Activated CD8-positive, alpha-beta memory T cell treated with anti-CD3 and anti-CD28 coated beads, Interleukin-2, amount 50 U/mL, for 24 hours (primary cell): ENCODE measurements around the gene RNASEH2A.
"Not testable (repeated sequence)": the region's sequence is repeated elsewhere in the genome, so short reads cannot be mapped to it uniquely, and the experiment has no call there.

Experiments
- DNase-seq: peaks from one replicate; pipeline ENCODE4 v3.0.0-alpha.2; 2020; ENCODE audit errors: extremely low read depth

The RNASEH2A gene

DNA sequence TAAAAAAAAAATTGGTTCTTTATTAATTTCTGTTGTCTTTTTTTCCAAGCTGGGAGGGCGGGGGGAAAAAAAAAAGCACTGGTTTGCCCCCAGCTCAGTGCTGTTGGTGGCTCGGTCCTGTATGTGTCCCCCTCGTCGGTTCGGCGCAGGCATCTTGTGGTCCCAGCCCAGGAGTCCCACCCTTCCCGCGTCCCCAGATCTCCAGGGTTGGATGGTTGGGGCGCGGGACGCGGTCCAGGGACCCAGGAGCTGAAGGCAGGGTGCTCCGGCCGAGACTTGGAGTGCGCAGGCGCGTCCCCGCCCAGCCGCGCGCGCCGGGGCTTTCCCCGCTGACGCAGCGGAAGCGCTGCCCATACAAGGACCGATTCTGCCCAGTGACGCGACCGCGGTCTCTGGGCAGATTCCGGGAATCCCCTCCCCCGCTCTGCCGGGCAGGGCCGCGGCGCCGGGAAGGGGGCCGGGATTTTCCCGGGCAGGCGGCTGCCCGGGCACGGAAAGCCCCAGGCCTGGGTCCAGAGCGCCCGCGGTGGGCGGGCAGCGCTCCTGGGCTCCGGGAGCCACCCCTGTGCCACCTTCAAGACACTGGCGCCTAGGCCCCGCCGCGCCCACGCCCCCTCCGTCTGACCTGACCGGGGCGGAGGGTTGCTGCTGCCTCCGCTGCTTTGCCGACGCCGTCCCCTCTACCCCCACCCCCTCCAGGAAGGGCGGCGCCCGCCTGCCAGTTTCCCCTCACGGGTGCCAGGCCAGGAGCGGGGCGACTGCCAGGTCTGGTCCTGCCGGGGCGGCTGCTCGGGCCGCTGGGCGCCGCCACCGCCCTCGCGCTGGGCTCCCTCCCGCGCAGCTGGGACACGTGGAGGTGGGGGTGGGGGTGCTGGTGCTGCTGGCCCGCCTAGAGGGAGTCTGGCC lies 12.8 kb upstream of the RNASEH2A start:
- no peak for DNase-seq

DNA sequence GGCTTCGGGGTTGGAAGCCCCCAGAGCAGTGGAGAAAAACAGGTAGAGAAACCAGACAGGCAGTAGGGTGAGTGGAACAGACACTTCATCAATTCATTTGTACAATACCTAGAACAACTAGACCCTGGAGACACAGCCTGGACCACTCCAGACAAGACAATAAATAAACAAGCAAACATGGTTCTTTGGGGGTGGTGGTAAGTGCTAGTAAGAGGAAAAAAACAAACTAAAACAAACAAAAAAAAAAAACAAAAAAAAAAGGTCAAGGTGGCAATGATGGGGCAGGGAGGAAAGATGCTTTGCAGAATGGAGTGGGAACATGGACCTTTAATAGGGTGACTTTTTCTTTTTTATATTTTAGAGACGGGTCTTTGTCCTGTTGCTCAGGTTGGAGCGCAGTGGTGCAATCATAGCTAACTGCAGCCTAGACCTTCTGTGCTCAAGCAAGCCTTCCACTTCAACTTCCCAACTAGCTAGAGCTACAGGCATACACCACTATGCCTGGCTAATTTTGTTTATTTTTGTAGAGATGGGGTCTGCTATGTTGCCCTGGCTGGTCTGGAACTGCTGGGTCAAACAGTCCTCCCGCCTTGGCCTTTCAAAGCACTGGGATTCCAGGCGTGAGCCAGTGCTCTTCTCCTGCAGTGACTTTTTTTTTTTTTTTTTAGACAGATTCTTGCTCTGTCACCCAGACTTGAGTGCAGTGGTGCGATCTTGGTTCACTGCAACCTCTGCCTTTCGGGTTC lies 12.0 kb upstream of the RNASEH2A start:
- DNase-seq: no peak

DNA sequence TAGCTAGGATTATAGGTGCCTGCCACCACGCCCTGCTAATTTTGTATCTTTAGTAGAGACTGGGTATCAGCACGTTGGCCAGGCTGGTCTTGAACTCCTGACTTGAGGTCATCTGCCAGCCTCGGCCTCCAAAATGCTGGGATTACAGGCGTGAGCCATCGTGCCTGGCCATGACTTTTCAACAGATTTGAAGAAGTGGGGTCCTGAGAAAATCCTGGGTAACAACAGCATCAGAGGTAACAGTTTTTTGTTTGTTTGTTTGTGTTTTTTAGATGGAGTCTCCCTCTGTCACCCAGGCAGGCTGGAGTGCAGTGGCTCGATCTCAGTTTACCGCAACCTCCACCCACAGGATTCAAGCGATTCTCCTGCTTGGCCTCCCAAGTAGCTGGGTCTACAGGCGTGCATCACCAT lies 11.4 kb upstream of the RNASEH2A start:
- DNase-seq: no peak

- DNase-seq: no peak
Observed at GRCh38 chr19:12796146-12797071, 10.0 kb upstream of the RNASEH2A start.

DNA sequence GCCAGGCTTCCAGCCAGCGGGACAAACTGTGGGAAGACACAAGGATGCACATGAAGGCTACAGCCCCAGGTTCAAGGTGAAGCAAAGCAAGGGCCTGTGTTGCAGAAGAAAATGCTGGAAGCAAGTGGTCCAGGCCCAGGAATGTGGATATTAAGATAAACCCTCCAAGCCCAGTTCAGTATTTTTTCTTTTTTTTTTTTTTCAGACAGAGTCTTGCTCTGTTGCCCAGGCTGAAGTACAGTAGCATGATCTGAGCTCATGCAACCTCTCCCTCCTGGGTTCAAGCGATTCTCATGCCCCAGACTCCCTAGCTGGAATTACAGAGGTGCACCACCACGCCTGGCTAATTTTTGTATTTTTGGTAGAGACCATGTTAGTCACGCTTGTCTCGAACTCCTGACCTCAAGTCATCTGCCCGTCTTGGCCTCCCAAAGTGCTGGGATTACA lies 9.2 kb upstream of the RNASEH2A start:
- DNase-seq: no peak

- not testable (repeated sequence) for DNase-seq
Observed at GRCh38 chr19:12797607-12798006, 8.8 kb upstream of the RNASEH2A start.

DNA sequence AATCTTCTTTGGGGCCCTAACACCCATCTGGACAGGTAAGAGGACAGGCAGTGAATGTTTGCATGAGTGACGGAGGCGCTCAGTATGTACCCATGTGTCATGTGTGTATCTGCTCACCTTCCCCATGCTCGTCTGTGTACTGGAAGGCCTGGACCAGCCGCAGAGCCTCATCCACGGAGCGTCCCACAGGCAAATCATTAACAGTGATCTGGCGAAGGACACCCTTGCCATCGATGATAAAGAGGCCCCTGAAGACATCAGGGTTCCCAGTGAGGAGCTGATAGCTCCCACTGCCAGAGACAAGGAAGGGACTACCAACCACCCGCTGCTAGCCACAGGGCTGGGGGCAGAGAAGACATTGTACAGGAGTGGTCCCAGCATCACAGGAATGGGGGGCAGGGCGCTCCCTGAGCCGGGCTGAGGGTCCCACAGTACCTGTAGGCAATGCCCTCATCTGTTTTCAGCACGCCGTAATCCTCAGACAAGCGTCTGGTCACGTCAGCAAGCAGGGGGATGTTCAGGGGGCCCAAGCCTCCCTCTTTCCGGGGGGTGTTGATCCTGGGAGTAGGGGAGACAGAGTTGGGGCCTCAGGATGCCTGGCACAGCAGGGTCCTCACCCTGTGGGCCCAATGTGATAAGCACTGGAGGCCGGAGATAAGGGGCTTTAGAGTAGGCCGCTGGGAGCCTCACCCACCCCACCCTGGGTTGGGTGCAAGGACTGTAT lies 6.5 kb upstream of the RNASEH2A start:
- no peak for DNase-seq

DNA sequence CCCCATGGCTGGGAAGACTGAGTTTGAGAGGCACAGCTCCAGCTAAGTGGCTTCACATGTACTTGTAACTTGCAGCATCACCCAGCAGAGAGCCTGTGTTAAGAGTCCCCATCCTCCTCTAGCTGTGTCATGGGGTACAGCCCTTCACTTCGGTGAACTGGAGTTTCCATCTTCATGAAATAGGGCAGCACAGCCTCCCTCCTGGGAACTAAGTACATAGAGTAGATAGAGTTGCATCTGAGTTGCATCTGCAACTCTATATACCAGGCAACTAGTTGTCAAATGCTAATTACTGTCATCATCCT lies 6.0 kb upstream of the RNASEH2A start:
- DNase-seq: no peak

DNA sequence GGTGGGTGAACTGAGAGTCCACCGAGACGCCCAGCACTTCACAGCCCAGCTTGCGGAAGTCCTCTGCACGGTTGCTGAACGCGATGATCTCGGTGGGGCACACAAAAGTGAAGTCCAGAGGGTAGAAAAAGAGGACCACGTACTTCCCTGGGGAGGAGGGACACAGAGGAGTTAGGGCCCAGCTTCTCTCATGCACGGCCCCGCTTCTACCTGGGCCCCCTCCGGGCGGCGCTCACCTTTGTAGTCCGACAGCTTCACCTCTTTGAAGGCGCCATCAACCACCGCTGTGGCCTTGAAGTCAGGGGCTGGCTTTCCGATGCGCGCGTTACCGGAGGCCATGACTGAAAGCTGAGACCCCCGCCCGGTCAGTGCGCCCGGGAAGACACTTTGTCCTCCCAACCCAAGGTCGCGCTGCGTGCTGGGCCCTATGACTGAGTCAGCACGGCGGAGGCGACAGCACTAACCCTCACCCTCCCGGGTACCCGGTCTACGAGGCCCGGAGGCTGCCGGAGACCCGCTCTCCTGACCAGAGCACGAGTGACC lies 5.4 kb upstream of the RNASEH2A start:
- no peak for DNase-seq

DNA sequence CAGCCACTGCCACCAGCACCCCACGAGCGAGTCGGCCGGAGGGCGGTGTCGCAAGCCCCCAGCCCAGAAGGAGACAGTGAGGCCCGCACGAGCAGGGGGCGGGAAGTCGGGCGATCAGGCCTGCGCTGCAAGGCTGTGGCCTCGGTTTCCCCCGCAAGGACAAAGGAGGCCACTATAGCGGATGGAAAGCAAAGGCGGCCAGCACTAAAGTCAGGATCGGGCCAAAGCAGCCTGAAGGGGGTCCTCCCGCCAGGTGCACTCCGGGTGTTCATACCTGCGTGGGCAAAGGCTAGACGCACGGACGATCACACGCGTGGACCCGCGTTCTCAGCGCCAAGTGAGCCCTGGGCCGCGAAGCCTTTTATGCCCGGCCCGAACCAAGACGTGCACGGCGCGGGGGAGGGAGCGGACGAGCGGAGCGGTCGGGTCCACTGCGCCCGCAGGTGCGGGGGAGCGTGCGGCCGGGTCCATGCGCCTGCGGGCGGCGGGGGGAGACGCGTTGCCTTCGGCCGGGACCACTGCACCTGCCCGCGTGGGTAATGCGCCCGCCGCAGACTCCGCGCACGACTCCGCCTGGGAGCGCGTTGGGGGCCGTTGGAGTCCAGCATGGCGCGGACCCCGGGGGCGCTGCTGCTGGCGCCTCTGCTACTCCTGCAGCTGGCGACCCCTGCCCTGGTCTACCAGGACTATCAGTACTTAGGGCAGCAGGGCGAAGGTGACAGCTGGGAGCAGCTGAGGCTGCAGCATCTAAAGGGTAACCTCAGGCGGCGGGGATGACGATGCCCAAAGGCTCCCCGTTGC lies 4.7 kb upstream of the RNASEH2A start, which contains the start of the genes PRDX2 and THSD8:
PRDX2 (minus strand) TSS at position 335 of the 801 bp plus-strand sequence. CDS start 539 bp downstream, outside the sequence.
THSD8 (plus strand) TSS at position 604 of the 801 bp plus-strand sequence; CDS start at position 607, 3 bp downstream.
- DNase-seq: no peak

DNA sequence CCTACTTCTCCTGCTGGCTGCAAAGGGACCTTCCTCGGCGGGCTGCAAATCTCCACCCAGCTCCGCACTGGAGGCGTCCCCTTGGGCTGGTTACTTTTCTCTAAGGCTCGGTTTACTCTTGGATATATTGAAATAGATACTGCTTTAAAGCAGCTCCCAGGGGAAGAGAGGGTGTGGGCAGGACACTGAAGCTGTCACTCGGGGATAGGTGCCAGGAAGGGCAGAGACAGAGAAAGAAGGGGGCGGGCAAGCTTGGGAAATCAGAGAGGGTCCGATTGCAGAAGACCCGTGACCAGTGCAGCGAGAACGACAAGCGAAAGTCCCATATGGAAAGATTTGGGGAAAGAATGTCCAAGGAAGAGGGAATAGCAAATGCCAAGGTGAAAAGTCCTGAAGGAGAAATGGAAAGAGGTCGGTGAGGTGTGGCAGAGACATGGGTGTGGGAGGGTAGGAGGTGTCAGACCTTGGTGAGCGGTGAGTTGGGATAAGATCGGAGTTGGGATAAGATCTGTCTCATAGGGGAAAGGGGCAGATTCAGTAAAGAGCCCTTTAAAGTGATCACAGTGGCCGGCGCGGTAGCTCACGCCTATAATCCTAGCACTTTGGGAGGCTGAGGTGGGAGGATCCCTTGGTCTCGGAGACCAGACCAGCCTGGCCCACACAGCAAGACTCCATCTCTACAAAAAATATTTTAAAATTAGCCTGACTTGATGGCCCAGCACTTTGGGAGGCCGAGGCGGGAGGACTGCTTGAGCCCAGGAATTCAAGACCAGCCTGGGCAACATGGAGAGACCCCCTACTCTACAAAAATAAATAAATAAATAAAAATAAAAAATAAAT lies 3.9 kb upstream of the RNASEH2A start:
- no peak for DNase-seq

DNA sequence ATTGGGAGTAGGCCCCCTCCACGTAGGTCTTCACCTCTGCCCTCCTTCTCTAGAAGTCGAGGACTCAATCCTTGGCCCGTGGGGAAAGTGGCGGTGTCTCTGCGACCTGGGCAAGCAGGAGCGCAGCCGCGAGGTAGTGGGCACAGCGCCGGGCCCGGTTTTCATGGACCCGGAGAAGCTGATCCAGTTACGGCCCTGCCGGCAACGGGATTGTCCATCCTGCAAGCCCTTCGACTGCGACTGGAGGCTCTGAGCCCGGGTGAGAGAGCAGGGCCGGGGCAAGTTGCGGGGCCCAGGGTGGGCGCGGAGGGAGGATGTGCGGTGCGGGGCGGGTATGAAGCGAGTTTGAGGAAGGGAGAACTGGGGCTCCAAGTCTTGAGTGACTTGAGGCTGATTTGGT lies 2.3 kb upstream of the RNASEH2A start:
- DNase-seq: no peak

- DNase-seq: no peak
Observed at GRCh38 chr19:12815088-12815487, 8.7 kb downstream of the RNASEH2A start.

DNA sequence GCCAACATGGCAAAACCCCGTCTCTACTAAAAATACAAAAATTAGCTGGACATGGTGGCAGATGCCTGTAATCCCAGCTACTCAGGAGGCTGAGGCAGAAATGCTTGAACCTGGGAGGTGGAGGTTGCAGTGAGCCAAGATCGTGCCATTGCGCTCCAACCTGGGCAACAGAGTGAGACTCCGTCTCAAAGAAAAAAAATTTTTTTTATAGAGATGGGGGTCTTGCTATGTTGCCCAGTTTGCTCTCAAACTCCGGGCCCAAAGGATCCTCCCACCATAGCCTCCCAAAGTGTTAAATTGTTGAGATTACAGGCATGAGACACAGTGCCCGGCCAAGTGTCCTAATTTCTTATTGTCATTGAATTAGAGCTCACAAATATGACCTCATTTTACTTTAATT lies 10.8 kb downstream of the RNASEH2A start:
- DNase-seq: not testable (repeated sequence)

DNA sequence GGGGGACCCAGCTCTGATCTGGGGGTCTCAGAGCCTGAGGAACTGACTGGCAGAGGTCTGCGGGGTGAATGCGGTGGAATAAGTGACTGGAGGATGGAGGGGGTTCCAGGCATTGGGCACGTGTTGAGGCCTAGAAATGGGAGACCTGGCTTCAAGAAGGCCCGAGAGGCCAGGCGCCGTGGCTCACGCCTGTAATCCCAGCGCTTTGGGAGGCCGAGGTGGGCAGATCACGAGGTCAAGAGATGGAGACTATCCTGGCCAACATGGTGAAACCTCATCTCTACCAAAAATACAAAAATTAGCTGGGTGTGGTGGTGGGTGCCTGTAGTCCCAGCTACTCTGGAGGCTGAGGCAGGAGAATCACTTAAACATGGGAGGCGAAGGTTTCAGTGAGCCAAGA lies 11.4 kb downstream of the RNASEH2A start:
- not testable (repeated sequence) for DNase-seq

GRCh38 chr19:12821761-12822160 lies 15.4 kb downstream of the RNASEH2A start:
- DNase-seq: no peak

DNA sequence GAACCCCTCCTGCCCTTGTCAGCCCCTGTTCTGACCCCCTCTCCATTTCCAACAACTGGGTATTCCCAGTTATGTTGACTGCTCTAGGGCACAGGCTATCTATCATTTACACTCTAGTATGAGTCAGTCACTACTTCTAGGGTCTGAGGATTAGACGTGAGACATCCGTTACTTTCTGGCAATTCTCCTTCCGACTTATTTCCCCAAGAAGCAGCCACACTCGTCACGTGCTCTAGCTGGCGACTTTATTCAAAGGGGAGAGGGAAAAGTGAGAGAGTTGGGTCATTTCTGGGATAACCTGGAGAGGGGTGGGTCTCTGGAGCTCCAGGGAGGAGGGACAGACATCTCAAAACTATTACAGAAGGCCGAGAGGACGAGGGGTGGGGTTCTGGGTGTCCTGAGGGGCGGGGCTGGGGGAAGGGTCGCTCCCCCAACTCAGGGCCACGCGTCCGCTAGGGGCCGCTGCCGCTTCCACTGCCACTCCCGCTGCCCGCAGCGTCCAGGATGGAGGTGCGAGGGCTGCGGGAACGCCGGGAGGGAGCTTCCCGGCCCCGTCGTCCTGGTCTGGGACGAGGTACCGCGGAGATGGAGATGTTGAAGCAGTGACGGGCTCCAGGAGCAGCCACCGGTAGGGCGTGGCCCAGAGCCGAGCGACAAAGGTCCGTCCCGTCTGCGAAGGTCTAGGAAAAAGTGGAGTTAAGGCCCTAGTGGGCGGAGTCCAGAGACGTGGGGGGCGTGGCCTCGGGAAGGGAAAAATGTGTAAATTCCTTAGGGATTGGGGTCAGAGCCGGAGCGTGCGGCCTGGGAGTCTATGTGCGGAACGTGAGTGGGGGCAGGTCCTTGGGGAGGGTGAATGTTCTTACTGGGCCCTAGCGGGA lies 19.1 kb downstream of the RNASEH2A start:
- no peak for DNase-seq

DNA sequence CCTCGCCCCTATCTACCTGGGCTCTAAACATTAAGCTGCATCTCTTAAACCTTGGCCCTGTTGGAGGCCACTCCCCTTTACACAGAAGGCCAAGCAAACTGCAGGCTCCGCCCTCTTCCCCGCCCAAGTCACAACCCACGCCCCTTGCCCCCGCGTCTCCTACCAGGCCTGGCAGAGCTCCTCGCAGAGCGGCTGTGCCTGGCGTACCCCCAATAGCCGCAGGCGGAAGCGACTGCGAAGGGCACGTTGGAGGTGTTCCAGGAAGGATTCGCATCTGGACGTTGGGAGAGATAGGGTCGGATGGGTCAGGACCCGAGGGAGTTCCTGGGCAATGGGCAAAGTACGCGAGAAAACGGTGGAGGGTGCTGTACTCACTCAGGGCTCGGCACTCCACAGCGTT lies 22.1 kb downstream of the RNASEH2A start:
- no peak for DNase-seq
